Kidney epithelial cell (primary cell): ENCODE data around the gene ZFHX3. TPM values are rescaled to one million over a fixed set of nuclear protein-coding genes. Genes with fewer than 3 reads are reported as not detected.

ENCODE experiments used
- DNase-seq: peaks from one replicate; pipeline ENCODE4 v3.0.0-alpha.2; 2010; ENCODE audit warnings: low read depth
- H3K27me3 ChIP-seq: 2 replicates; pipeline ENCODE4 v1.6.0; 2011; ENCODE audit warnings: low read length; ENCODE audit not compliant: control insufficient read depth, insufficient read depth
- H3K36me3 ChIP-seq: 2 replicates; pipeline ENCODE4 v1.5.1; 2011; ENCODE audit warnings: low read length; ENCODE audit not compliant: control insufficient read depth, insufficient read depth
- H3K4me3 ChIP-seq: 2 replicates; pipeline ENCODE4 v1.5.1; 2011; ENCODE audit warnings: low read depth, mild to moderate bottlenecking, control low read depth, low read length
- total RNA-seq: library from RNA; depleted of rRNA; stranded (reverse); fragments of >200 nt; gene quantifications from 2 replicates; pipeline ENCODE4 v1.2.3, GENCODE V29; 2015
- TF ChIP-seq, protein P1 (sequence below): IDR thresholded peaks from 2 replicates; pipeline ENCODE4 v1.5.1; 2011; ENCODE audit warnings: mild to moderate bottlenecking, moderate library complexity, low read length, control low read depth, inconsistent platforms; ENCODE audit not compliant: insufficient read depth, poor library complexity, severe bottlenecking

ZFHX3 gene
- total RNA-seq, 1 donor from 2014 or later = 19.9 TPM

DNA sequence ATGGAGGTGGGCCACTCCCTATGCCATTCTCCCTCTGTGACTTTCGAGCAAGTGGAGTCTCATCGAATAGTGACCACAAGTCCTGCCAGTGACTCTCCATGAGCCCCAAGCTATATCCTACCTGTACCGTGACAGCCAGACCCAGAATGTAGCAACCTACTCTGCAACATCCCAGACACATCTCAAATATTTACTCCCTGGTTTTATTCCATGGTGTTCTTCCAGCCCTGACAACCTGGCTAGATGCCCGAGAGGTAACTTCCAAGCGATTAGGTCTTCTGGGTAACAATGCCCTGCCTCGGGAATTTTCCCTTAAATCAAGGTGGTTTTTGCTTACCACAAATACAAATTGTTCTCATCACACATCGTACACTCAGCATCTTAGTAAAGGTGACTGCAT is 211.7 kb downstream of the ZFHX3 start:
- DNase-seq = no peak
- Histone ChIP-seq H3K4me3 (no peak overlapping the region), H3K36me3 (no peaks in the 10 kb centered on the region), H3K27me3 (no peaks in the 10 kb centered on the region)
- TF ChIP-seq, protein P1, sequence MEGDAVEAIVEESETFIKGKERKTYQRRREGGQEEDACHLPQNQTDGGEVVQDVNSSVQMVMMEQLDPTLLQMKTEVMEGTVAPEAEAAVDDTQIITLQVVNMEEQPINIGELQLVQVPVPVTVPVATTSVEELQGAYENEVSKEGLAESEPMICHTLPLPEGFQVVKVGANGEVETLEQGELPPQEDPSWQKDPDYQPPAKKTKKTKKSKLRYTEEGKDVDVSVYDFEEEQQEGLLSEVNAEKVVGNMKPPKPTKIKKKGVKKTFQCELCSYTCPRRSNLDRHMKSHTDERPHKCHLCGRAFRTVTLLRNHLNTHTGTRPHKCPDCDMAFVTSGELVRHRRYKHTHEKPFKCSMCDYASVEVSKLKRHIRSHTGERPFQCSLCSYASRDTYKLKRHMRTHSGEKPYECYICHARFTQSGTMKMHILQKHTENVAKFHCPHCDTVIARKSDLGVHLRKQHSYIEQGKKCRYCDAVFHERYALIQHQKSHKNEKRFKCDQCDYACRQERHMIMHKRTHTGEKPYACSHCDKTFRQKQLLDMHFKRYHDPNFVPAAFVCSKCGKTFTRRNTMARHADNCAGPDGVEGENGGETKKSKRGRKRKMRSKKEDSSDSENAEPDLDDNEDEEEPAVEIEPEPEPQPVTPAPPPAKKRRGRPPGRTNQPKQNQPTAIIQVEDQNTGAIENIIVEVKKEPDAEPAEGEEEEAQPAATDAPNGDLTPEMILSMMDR = no peak

DNA sequence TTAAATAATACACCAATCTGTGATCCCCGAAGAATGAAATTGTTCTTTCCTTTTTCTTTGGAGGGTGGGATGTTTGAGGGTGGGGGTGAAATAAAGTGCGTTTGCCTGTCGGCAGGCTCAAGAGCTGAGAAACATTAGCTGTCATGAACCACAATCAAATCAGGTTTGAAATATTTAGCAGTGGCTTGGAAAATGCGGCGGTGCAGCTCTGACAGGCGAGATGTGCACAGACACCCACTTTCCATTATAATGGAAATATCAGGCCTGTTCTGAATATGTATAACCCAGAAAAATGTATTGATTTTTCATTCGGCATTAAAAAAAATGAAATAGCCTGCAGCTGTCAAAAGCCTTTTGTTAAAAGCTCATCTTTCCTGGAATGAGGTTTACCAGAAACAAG is 212.8 kb downstream of the ZFHX3 start:
- Histone ChIP-seq H3K36me3 (no peaks in the 10 kb centered on the region), H3K27me3 (no peaks in the 10 kb centered on the region), H3K4me3 (no peak overlapping the region)
- no peak for DNase-seq
- TF ChIP-seq, protein P1 = no peak

DNA sequence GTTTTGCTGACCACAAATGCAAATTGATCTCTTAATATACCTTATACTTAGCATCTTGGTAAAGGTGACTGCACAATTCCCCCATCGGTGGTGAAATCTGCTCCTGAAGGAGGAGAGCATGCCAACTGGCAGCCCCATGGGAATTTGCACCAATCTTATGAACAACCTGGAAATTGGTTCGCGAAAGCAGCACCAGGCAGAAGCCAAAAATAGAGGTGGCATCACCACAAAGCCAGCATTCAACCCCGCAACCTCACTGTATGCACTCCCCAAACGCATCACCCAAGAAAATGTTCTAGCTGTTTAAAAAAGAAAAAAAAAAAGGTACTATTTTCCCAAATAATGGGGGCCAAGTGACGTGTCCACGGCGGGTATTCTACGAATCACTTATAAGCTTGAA is 213.4 kb downstream of the ZFHX3 start:
- Histone ChIP-seq H3K36me3 (no peaks in the 10 kb centered on the region), H3K27me3 (no peaks in the 10 kb centered on the region), H3K4me3 (no peak overlapping the region)
- DNase-seq = no peak
- TF ChIP-seq, protein P1 = no peak

DNA sequence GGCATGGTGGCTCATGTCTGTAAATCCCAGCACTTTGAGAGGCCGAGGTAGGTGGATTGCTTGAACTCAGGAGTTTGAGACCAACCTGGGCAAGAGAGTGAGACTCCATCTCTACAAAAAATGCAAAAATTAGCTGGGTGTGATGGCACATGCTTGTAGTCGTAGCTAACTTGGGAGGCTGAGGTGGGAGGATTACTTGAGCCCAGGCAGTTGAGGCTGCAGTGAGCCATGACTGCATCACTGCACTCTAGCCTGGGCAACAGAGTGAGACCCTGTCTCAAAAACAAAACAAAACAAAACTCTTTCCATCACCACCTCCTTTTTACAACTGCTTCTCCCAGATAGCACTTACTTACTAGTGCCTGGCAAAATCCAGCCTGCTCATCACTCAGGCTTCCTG is 214.0 kb downstream of the ZFHX3 start:
- H3K4me3 ChIP-seq = no peak overlapping the region
- TF ChIP-seq, protein P1 = no peak
- no peaks in the 10 kb centered on the region for H3K36me3 ChIP-seq
- DNase-seq = no peak
- no peaks in the 10 kb centered on the region for H3K27me3 ChIP-seq

DNA sequence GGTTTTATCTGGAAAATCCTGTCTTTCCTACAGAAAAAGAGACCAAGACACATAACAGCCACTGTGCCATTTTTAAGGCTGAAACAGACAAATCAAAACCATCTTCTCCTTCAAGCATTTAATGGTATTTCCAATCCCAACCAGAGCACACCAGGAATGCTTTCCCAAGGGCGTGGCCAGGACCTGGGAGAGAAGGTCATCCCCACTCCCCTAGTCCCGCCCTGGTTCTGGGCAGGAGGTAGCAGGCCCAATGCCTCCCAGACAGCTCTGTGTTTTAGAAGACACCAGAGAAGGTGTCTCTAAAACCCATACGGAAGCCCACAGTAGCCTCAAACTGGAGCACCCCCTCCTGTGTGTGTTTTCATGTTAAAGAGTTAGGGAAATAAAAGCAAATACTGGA is 214.4 kb downstream of the ZFHX3 start:
- H3K4me3 ChIP-seq = no peak overlapping the region
- H3K27me3 ChIP-seq = no peaks in the 10 kb centered on the region
- H3K36me3 ChIP-seq = no peaks in the 10 kb centered on the region
- DNase-seq = no peak
- TF ChIP-seq, protein P1 = no peak

DNA sequence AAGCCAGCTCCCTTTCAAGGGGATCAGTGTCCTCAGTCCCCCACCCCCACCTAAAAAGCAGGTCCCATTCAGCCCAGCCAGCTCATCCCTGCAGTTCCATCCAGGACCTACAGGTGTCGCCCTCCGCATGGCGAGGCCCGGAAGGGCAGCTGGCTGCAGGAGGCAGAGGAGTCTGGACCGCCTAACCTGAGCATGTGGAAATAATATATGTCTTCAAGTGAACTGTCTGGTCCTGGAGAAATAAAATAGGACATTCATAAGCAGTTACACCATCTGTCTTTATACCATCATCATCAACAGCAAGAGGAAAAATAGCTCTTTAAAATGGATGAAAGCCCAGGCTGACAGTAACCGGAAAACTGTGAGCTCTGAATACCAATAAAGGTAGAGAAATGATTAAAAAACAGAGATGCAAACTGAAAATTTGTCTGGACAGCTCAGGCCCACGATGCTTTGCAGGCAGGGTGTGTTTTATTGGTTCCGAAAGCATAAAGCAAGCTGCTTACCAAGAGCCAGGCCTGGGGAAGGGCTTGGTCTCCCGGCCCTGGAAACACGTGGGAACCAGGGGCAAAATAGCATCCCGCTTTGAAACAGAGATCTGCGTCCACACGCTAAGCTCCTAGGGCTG is 215.2 kb downstream of the ZFHX3 start:
- Histone ChIP-seq H3K36me3 (no peaks in the 10 kb centered on the region), H3K4me3 (no peak overlapping the region), H3K27me3 (no peaks in the 10 kb centered on the region)
- TF ChIP-seq, protein P1 = peak; percentile 99
- DNase-seq = no peak
